H1 (cell line): ENCODE measurements around the gene RETREG1. TPM values are rescaled to one million over a fixed set of nuclear protein-coding genes. Genes with fewer than 3 reads are reported as not detected.

Experiments
- CTCF ChIA-PET: fragments of 300-600 bp; sonication (Branson Sonifier 250); formaldehyde crosslinking; loops from one replicate; lab custom pipeline; 2021; ENCODE audit not compliant: partially characterized antibody; lab: Charles Lee
- POLR2A ChIA-PET: fragments of 300-600 bp; sonication (Branson Sonifier 250); formaldehyde crosslinking; loops from one replicate; lab custom pipeline; 2021; ENCODE audit warnings: inconsistent platforms; ENCODE audit not compliant: partially characterized antibody; lab: Charles Lee
- DNase-seq, 2 experiments: peaks; one replicate each; pipeline versions ENCODE4 v3.0.0 to v3.0.0-alpha.2; 2010 to 2022; ENCODE audit warnings: low spot score in 2 of 2, low read depth in 1 of 2, mixed read lengths in 1 of 2
- FAIRE-seq: peaks from 2 replicates; lab custom pipeline; 2011; peaks lifted over from hg19 to GRCh38; lab: Jason Lieb, UNC
- H2AFZ ChIP-seq: 2 replicates; pipeline ENCODE4 v1.8.1; 2012; ENCODE audit warnings: low read length, inconsistent platforms
- H2AK5ac ChIP-seq: 2 replicates; pipeline ENCODE4 v1.6.1; 2013; ENCODE audit warnings: low read depth, low read length
- H2BK120ac ChIP-seq: replicated peaks from 2 replicates; pipeline ENCODE3; 2013; ENCODE audit warnings: low read depth, low read length, inconsistent platforms
- H2BK12ac ChIP-seq: 2 replicates; pipeline ENCODE4 v1.6.1; 2013; ENCODE audit warnings: low read depth, low read length
- H2BK15ac ChIP-seq: 2 replicates; pipeline ENCODE4 v1.6.1; 2013; ENCODE audit warnings: low read length
- H2BK20ac ChIP-seq: 2 replicates; pipeline ENCODE4 v1.6.1; 2013; ENCODE audit warnings: low read length
- H2BK5ac ChIP-seq: 2 replicates; pipeline ENCODE4 v1.6.1; 2013; ENCODE audit warnings: low read depth, low read length
- H3K14ac ChIP-seq: 2 replicates; pipeline ENCODE4 v1.6.1; 2013; ENCODE audit warnings: inconsistent platforms; ENCODE audit not compliant: insufficient read length
- H3K18ac ChIP-seq: 2 replicates; pipeline ENCODE4 v1.6.1; 2013; ENCODE audit warnings: low read length; ENCODE audit errors: extremely low read depth
- H3K23ac ChIP-seq: 2 replicates; pipeline ENCODE4 v1.6.1; 2013; ENCODE audit warnings: inconsistent platforms; ENCODE audit not compliant: insufficient read length
- H3K23me2 ChIP-seq: 2 replicates; pipeline ENCODE4 v1.6.1; 2013; ENCODE audit warnings: low read depth, low read length
- H3K27ac ChIP-seq: 2 replicates; pipeline ENCODE4 v1.6.1; 2011; ENCODE audit warnings: low read depth, low read length, inconsistent platforms
- H3K27me3 ChIP-seq, 4 experiments: replicated peaks in 1 of 4; 1 replicate in 1 of 4; 2 replicates in 3 of 4; pipeline versions ENCODE4 v1.6.1 to v1.8.1; 2011 to 2013; ENCODE audit warnings: low read length in 3 of 4, mild to moderate bottlenecking in 3 of 4, inconsistent platforms in 2 of 4, mixed read lengths in 2 of 4, moderate library complexity in 1 of 4; ENCODE audit not compliant: control insufficient read depth in 3 of 4, insufficient read depth in 3 of 4; ENCODE audit errors: extremely low read depth in 1 of 4
- H3K36me3 ChIP-seq, 4 experiments: 2 replicates each; pipeline versions ENCODE4 v1.6.1 to v1.8.1; 2011 to 2013; ENCODE audit warnings: mild to moderate bottlenecking in 4 of 4, low read length in 3 of 4, moderate library complexity in 2 of 4, control low read depth in 1 of 4, inconsistent platforms in 1 of 4; ENCODE audit not compliant: insufficient read depth in 4 of 4, control insufficient read depth in 2 of 4
- H3K4ac ChIP-seq: replicated peaks from 2 replicates; pipeline ENCODE3; 2013; ENCODE audit warnings: low read length, low read depth, mixed read lengths, inconsistent platforms; ENCODE audit not compliant: insufficient read length
- H3K4me1 ChIP-seq, 4 experiments: replicated peaks in 1 of 4; 1 replicate in 1 of 4; 2 replicates in 3 of 4; pipeline versions ENCODE4 v1.6.1 to v1.8.1; 2011 to 2013; ENCODE audit warnings: low read length in 3 of 4, inconsistent platforms in 2 of 4, mixed read lengths in 1 of 4; ENCODE audit not compliant: insufficient read depth in 4 of 4, control insufficient read depth in 3 of 4
- H3K4me2 ChIP-seq, 2 experiments: 2 replicates each; pipeline versions ENCODE4 v1.6.1 to v1.8.1; 2011 to 2013; ENCODE audit warnings: low read depth in 2 of 2, low read length in 2 of 2, control low read depth in 1 of 2, inconsistent platforms in 1 of 2, mild to moderate bottlenecking in 1 of 2; ENCODE audit not compliant: insufficient read depth in 1 of 2
- H3K4me3 ChIP-seq, 4 experiments: fragments of 200-600, 300-600 bp in 1 of 4; sonication (generic), shearing (Covaris generic), sonication (Bioruptor Twin) in 1 of 4; 2 replicates each; pipeline versions ENCODE4 v1.5.1 to v1.8.1; 2011 to 2016; ENCODE audit warnings: low read length in 4 of 4, low read depth in 3 of 4, control low read depth in 2 of 4, inconsistent platforms in 2 of 4, mild to moderate bottlenecking in 2 of 4, mixed read lengths in 1 of 4, moderate library complexity in 1 of 4; ENCODE audit not compliant: insufficient read depth in 2 of 4; ENCODE audit errors: extremely low read depth in 1 of 4
- H3K56ac ChIP-seq: replicated peaks from 2 replicates; pipeline ENCODE3; 2013; ENCODE audit warnings: low read depth, mild to moderate bottlenecking, mixed read lengths, low read length, inconsistent platforms; ENCODE audit not compliant: insufficient read length
- H3K79me1 ChIP-seq: 2 replicates; pipeline ENCODE4 v1.6.1; 2013; ENCODE audit warnings: low read depth, low read length, control low read depth
- H3K79me2 ChIP-seq, 2 experiments: 2 replicates each; pipeline versions ENCODE4 v1.6.1 to v1.8.1; 2012 to 2013; ENCODE audit warnings: low read length in 2 of 2, mild to moderate bottlenecking in 2 of 2, inconsistent platforms in 1 of 2; ENCODE audit not compliant: insufficient read depth in 2 of 2, control insufficient read depth in 1 of 2
- H3K9ac ChIP-seq, 4 experiments: replicated peaks in 1 of 4; 1 replicate in 1 of 4; 2 replicates in 3 of 4; pipeline versions ENCODE4 v1.6.1 to v1.8.1; 2011 to 2013; ENCODE audit warnings: low read depth in 3 of 4, low read length in 3 of 4, control low read depth in 2 of 4, mild to moderate bottlenecking in 2 of 4, moderate library complexity in 2 of 4, inconsistent platforms in 1 of 4; ENCODE audit errors: extremely low read depth in 1 of 4
- H3K9me3 ChIP-seq, 2 experiments: 2 replicates each; pipeline versions ENCODE4 v1.6.1 to v1.8.1; 2012 to 2013; ENCODE audit warnings: mild to moderate bottlenecking in 2 of 2, moderate library complexity in 2 of 2, control low read depth in 1 of 2, inconsistent platforms in 1 of 2, low read depth in 1 of 2, low read length in 1 of 2, mixed read lengths in 1 of 2; ENCODE audit not compliant: insufficient read depth in 2 of 2
- H4K20me1 ChIP-seq, 2 experiments: replicated peaks in 1 of 2; 2 replicates each; pipeline versions ENCODE3 to v1.8.1; 2011 to 2013; ENCODE audit warnings: inconsistent platforms in 2 of 2, low read length in 2 of 2, mild to moderate bottlenecking in 1 of 2; ENCODE audit not compliant: insufficient read depth in 2 of 2, control insufficient read depth in 1 of 2
- H4K5ac ChIP-seq: 2 replicates; pipeline ENCODE4 v1.6.1; 2013; ENCODE audit warnings: low read length, low read depth, mixed read lengths, inconsistent platforms; ENCODE audit not compliant: insufficient read length
- H4K8ac ChIP-seq: 2 replicates; pipeline ENCODE4 v1.8.0; 2013; ENCODE audit warnings: mild to moderate bottlenecking, moderate library complexity, low read length, inconsistent platforms; ENCODE audit not compliant: insufficient read depth; ENCODE audit errors: extremely low read depth
- H4K91ac ChIP-seq: replicated peaks from 2 replicates; pipeline ENCODE3; 2013; ENCODE audit warnings: low read length, mixed read lengths, inconsistent platforms; ENCODE audit not compliant: insufficient read length
- BCL11A ChIP-seq, 2 experiments: IDR thresholded peaks; one replicate each; pipeline ENCODE4 v1.6.1; 2011; ENCODE audit warnings: low read depth in 2 of 2, low read length in 2 of 2, mild to moderate bottlenecking in 2 of 2
- CEBPB ChIP-seq: IDR thresholded peaks from 2 replicates; pipeline ENCODE4 v1.6.1; 2012; ENCODE audit warnings: low read depth, low read length
- EZH2 ChIP-seq: fragments of 200-600 bp; sonication (generic); IDR thresholded peaks from 2 replicates; pipeline ENCODE4 v1.7.1; 2012; ENCODE audit warnings: low read depth, mild to moderate bottlenecking, moderate library complexity, low read length, inconsistent platforms; ENCODE audit not compliant: severe bottlenecking
- FOSL1 ChIP-seq: IDR thresholded peaks from 2 replicates; pipeline ENCODE4 v1.6.1; 2011; ENCODE audit warnings: mild to moderate bottlenecking, low read depth, low read length, moderate library complexity; ENCODE audit not compliant: insufficient read depth
- KDM1A ChIP-seq: fragments of 200-600, 300-600 bp; sonication (generic); IDR thresholded peaks from 2 replicates; pipeline ENCODE4 v1.7.1; 2016; ENCODE audit warnings: mild to moderate bottlenecking, low read length, borderline replicate concordance
- MAFK ChIP-seq: IDR thresholded peaks from 2 replicates; pipeline ENCODE4 v1.6.1; 2012; ENCODE audit warnings: low read depth, mild to moderate bottlenecking, improper control_type of control experiment, low read length
- PHF8 ChIP-seq: fragments of 200-600 bp; sonication (generic); conservative IDR thresholded peaks from 2 replicates; pipeline ENCODE4 v1.7.1; 2012; ENCODE audit warnings: low read depth, mild to moderate bottlenecking, inconsistent platforms, low read length, moderate library complexity
- POLR2AphosphoS5 ChIP-seq: IDR thresholded peaks from 2 replicates; pipeline ENCODE4 v1.6.1; 2011; ENCODE audit warnings: low read depth, low read length
- POU5F1 ChIP-seq: IDR thresholded peaks from 2 replicates; pipeline ENCODE4 v1.6.1; 2011; ENCODE audit warnings: low read depth, mild to moderate bottlenecking, low read length, moderate library complexity
- RAD21 ChIP-seq, 2 experiments: IDR thresholded peaks in 1 of 2; conservative IDR thresholded peaks in 1 of 2; 2 replicates each; pipeline ENCODE4 v1.6.1; 2011; ENCODE audit warnings: low read depth in 2 of 2, low read length in 2 of 2, improper control_type of control experiment in 1 of 2, inconsistent platforms in 1 of 2, mild to moderate bottlenecking in 1 of 2, moderate library complexity in 1 of 2
- RFX5 ChIP-seq: IDR thresholded peaks from 2 replicates; pipeline ENCODE4 v1.6.1; 2011; ENCODE audit warnings: low read depth, low read length, improper control_type of control experiment, borderline replicate concordance
- SP4 ChIP-seq: IDR thresholded peaks from 2 replicates; pipeline ENCODE4 v1.6.1; 2012; ENCODE audit warnings: low read length, inconsistent platforms
- SRF ChIP-seq: IDR thresholded peaks from 2 replicates; pipeline ENCODE4 v1.6.1; 2011; ENCODE audit warnings: mild to moderate bottlenecking, low read depth, low read length, moderate library complexity
- WGBS, 2 experiments: shearing (Covaris generic) in 1 of 2; methylation state at CpG; one replicate each; pipeline versions ENCODE4 v1.1.6 to v1.1.7; 2013 to 2015; ENCODE audit warnings: low lambda C conversion rate in 2 of 2, mixed read lengths in 2 of 2, inconsistent platforms in 1 of 2, low coverage in 1 of 2, missing lambda C conversion rate in 1 of 2; ENCODE audit not compliant: insufficient replicate concordance in 2 of 2, insufficient coverage in 1 of 2, insufficient read length in 1 of 2; ENCODE audit errors: extremely low coverage in 1 of 2, missing lambda C conversion rate in 1 of 2; 5-methylcytosine and 5-hydroxymethylcytosine counted together
- polyA plus RNA-seq, 7 experiments: library from polyadenylated mRNA; depleted of rRNA in 3 of 7; stranded (reverse) in 5 of 7; unstranded in 2 of 7; fragments of >200 nt in 5 of 7; fragments of 200-250 nt in 2 of 7; gene quantifications; 1 replicate in 5 of 7; 2 replicates in 1 of 7; 4 replicates in 1 of 7; pipeline versions ENCODE4 v1.2.1 to v1.2.3, GENCODE V29; 2011 to 2013; ENCODE audit warnings: missing spikeins in 2 of 7, mixed read lengths in 2 of 7
- total RNA-seq: library from RNA; stranded (reverse); fragmentation: NEBNext Ultra II Directional; extraction: Animal tissue kit (Norgen Biotek cat#: 25700); gene quantifications from 2 replicates; pipeline ENCODE4 v1.2.1, GENCODE V29; 2021

The RETREG1 gene
- total and polyA plus RNA-seq, 2 of the 8 experiments (the other 6 are each of a cell fraction or from before 2014, with no cell fraction given): 0.62 to 1.9 TPM

DNA sequence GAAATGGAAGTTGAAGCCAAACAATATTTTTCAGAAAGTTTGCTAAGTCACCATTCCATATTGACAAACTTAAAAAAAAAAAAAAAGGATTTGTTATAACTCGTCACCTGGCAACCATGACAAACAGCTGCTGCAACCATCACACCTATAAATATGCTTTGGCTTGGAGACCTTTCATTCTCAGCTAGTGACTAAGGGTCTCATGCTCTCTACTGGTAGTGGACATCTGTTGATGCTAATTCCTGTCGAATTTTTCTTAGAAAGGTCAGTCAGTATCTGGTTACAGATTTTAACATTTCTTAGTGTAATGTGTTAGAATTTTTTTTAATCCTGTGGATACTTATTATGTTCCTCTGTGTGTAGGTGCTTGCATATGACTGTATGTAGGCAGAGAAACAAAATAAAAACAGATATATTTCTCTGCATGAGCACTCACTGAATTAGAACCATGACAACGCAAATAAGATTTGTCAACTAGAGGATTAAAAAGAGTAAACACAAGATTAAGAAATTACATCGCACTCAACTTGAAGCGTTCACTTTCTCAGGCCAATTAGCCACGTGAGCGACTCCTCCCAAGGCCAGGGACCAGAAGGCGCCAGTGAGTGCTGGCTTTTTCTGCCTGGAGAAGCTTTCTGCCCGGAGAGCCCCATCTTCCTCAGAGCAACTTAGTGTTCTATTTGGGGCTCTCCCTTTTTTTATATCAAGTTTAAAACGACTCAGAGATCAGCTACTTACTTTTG is 124.2 kb downstream of the RETREG1 start:
- Histone ChIP-seq H3K9ac (no peak overlapping the region), H3K27me3 (no peaks in the 10 kb centered on the region), H3K4ac (no peak overlapping the region), H2BK120ac (no peak overlapping the region), H3K23ac (no peak overlapping the region), H2BK20ac (no peak overlapping the region), H3K14ac (no peak overlapping the region), H3K79me1 (no peaks in the 10 kb centered on the region), H3K36me3 (no peaks in the 10 kb centered on the region; a peak in 1 of 8 replicates), H3K56ac (no peak overlapping the region), H2BK15ac (no peak overlapping the region), H2BK12ac (no peak overlapping the region), H3K79me2 (no peaks in the 10 kb centered on the region), H4K8ac (no peak overlapping the region), H2AFZ (no peak overlapping the region), H3K4me2 (no peak overlapping the region), H3K27ac (no peak overlapping the region), H3K4me3 (no peak overlapping the region), H3K9me3 (peaks cover 15 to 20% of the 10 kb centered on the region in 2 experiments), H3K4me1 (no peaks in the 10 kb centered on the region), H2BK5ac (no peak overlapping the region), H3K23me2 (no peaks in the 10 kb centered on the region; the same call in 1 of the 2 replicates), H4K5ac (no peak overlapping the region), H2AK5ac (no peak overlapping the region), H4K91ac (no peak overlapping the region), H4K20me1 (no peaks in the 10 kb centered on the region), H3K18ac (no peak overlapping the region)
- DNase-seq (no peak), FAIRE-seq (no peak)
- ChIA-PET CTCF (no interaction called here), POLR2A (interaction anchor here (1.3 kb wide), 1 partner anchor 13 kb away, joined by 3 read pairs; no protein-coding TSS in a partner anchor)
- WGBS, 2 experiments: 82% methylated on average over 10 of the region's 10 CpGs; no CpG with 5 or more reads in 1 of the 2 experiments
- TF ChIP-seq KDM1A (no peak), POLR2AphosphoS5 (no peak), MAFK (no peak), RAD21 (IDR thresholded peaks at IDR 0.05 in 1 of 2, conservative IDR thresholded peaks at IDR 0.05 in 1 of 2; ENCODE audit: low read depth in 2 of 2, low read length in 2 of 2) (no peak), POU5F1 (no peak), CEBPB (no peak), PHF8 (no peak), SRF (no peak), SP4 (no peak), EZH2 (no peak), RFX5 (no peak), FOSL1 (no peak), BCL11A (IDR thresholded peaks at IDR 0.05; ENCODE audit: low read depth in 2 of 2, low read length in 2 of 2) (no peak)
